ENCODE measurements around the gene KIAA1958. TPM values are rescaled to one million over a fixed set of nuclear protein-coding genes. Genes with fewer than 3 reads are reported as not detected.

Gene KIAA1958
- total RNA-seq, 1 experiment from 2014 or later, result 18.5 TPM

DNA sequence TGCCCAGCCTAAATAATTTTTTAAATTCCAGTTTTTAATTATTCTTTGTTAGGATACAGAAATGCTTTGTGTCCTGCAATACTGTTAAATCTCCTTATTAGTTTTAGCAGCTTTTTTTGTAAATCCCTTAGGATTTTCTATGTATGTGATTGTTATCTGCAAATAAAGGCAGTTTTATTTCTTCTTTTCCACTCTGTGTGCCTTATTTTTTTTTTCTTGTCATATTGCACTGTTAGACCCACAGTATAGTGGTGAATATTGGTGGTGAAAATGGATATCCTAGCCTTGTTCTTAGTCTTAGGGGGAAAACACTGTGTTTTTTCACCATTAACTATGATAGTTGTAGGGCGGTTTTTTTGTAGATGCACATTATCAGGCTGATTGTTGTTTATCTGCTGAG, 11.3 kb upstream of the KIAA1958 start:
- CTCF ChIA-PET, result no interaction called here
- no peak for DNase-seq (ENCODE audit: low read depth, low spot score)
- POLR2A ChIA-PET, result interaction anchor here (0.8 kb wide), 1 partner anchor 42 kb away, joined by 3 read pairs; no protein-coding TSS in a partner anchor

More for the DNA sequence above, 11.3 kb upstream of the KIAA1958 start:
- H3K4me2 ChIP-seq (ENCODE audit: low read length), result no peak overlapping the region
- no peak overlapping the region for H3K27ac ChIP-seq (ENCODE audit: low read depth, low read length)
- BruUV-seq (replicated peaks), result no TSS peak
- intact Hi-C loops (cut with micrococcal nuclease), result no loop called here
- no peaks in the 10 kb centered on the region for H3K9me3 ChIP-seq (ENCODE audit: control insufficient read depth in 1 of 2, insufficient read depth in 1 of 2, low read depth in 1 of 2, low read length in 2 of 2)
- no peak overlapping the region for H2AFZ ChIP-seq (ENCODE audit: low read depth, low read length, poor library complexity, severe bottlenecking)
- no peaks in the 10 kb centered on the region for H3K27me3 ChIP-seq (ENCODE audit: insufficient read depth, low read length)
- H3K36me3 ChIP-seq (ENCODE audit: control insufficient read depth in 1 of 2, insufficient read depth in 2 of 2, low read length in 2 of 2), result 0 out of 4 replicates have a peak, but pooled peaks cover 0 to 4% of the 10 kb centered on the region in 2 experiments
- TF ChIP-seq SIN3A (IDR thresholded peaks at IDR 0.05; ENCODE audit: low read depth), result no peak
- no peak for TF ChIP-seq RAD21 (IDR thresholded peaks at IDR 0.05; ENCODE audit: low read depth)
- no peak for TF ChIP-seq CEBPB (IDR thresholded peaks at IDR 0.05; ENCODE audit: low read depth)
- TF ChIP-seq ZBTB33 (IDR thresholded peaks at IDR 0.05; ENCODE audit: extremely low read depth, insufficient replicate concordance, low read length), result no peak
- TF ChIP-seq CTCF (IDR thresholded peaks at IDR 0.05 in 2 of 3, conservative IDR thresholded peaks at IDR 0.05 in 1 of 3; ENCODE audit: borderline replicate concordance in 1 of 3, insufficient read depth in 1 of 3, low read depth in 2 of 3, low read length in 2 of 3), result no peak
- TF ChIP-seq POLR2AphosphoS5 (IDR thresholded peaks at IDR 0.05; ENCODE audit: low read depth, low read length), result no peak
- TF ChIP-seq CBX3 (IDR thresholded peaks at IDR 0.05; ENCODE audit: low read depth), result no peak
- TF ChIP-seq YY1 (IDR thresholded peaks at IDR 0.05; ENCODE audit: extremely low read depth, insufficient replicate concordance, low read depth, low read length), result no peak
- TF ChIP-seq SP1 (IDR thresholded peaks at IDR 0.05; ENCODE audit: low read depth), result no peak
- H3K9me2 ChIP-seq (ENCODE audit: insufficient read depth), result no peaks in the 10 kb centered on the region
- H4K20me1 ChIP-seq (ENCODE audit: insufficient read depth), result no peaks in the 10 kb centered on the region
- RAD21 ChIA-PET (ENCODE audit: low non-redundant PET in 1 of 2, low total read pairs in 2 of 2, uncharacterized antibody in 2 of 2, unreplicated experiment in 2 of 2), result no interaction called here
- ATAC-seq, result no peak
- H3K9ac ChIP-seq (ENCODE audit: low read length), result no peak overlapping the region
- H3K4me1 ChIP-seq (ENCODE audit: control insufficient read depth in 1 of 2, insufficient read depth in 2 of 2, low read length in 2 of 2), result no peaks in the 10 kb centered on the region
- H3K4me3 ChIP-seq (replicated peaks in 1 of 2; ENCODE audit: low read depth in 1 of 2, low read length in 2 of 2), result no peak overlapping the region
- H3K79me2 ChIP-seq (ENCODE audit: insufficient read depth, low read length), result no peaks in the 10 kb centered on the region

All from HCT116 (cell line).